Measurements from ENCODE around the gene MCM5.

Gene MCM5

GRCh38 chr22:35399678-35400500, at the start of gene MCM5:
Gene MCM5, plus strand, starts transcription at chr22:35400140. Its CDS starts 299 bp downstream, at chr22:35400439.
- Mint-ChIP-seq H3K4me3 (peak within 1 kb of the TSS; percentile 98 to 99 (median 99)), H3K36me3 (ENCODE audit: low read depth) (peaks cover 19% of the 10 kb centered on the region), H3K27me3 (ENCODE audit: low read depth) (no peaks in the 10 kb centered on the region), H3K4me1 (peaks cover 21% of the 10 kb centered on the region), H3K27ac (peak within 1 kb of the TSS; percentile 92 to 95 (median 94)), H3K9me3 (no peaks in the 10 kb centered on the region)
- TF ChIP-seq CTCF (IDR thresholded peaks at IDR 0.05; ENCODE audit: unreplicated experiment in 3 of 3), result no peak

- H3K9me3 Mint-ChIP-seq, result no peaks in the 10 kb centered on the region
- TF ChIP-seq CTCF (IDR thresholded peaks at IDR 0.05; ENCODE audit: unreplicated experiment in 3 of 3), result peak; percentile 94 to 97 (median 95)
- peaks cover 32% of the 10 kb centered on the region for H3K4me1 Mint-ChIP-seq
- peak overlapping the region; percentile 80 to 92 (median 92) for H3K27ac Mint-ChIP-seq
- no peaks in the 10 kb centered on the region for H3K36me3 Mint-ChIP-seq (ENCODE audit: low read depth)
- peak overlapping the region; percentile 85 to 92 (median 86) for H3K4me3 Mint-ChIP-seq
- H3K27me3 Mint-ChIP-seq (ENCODE audit: low read depth), result no peaks in the 10 kb centered on the region
These were observed 49.1 kb upstream of the MCM5 start for GRCh38 chr22:35350539-35351503.

DNA sequence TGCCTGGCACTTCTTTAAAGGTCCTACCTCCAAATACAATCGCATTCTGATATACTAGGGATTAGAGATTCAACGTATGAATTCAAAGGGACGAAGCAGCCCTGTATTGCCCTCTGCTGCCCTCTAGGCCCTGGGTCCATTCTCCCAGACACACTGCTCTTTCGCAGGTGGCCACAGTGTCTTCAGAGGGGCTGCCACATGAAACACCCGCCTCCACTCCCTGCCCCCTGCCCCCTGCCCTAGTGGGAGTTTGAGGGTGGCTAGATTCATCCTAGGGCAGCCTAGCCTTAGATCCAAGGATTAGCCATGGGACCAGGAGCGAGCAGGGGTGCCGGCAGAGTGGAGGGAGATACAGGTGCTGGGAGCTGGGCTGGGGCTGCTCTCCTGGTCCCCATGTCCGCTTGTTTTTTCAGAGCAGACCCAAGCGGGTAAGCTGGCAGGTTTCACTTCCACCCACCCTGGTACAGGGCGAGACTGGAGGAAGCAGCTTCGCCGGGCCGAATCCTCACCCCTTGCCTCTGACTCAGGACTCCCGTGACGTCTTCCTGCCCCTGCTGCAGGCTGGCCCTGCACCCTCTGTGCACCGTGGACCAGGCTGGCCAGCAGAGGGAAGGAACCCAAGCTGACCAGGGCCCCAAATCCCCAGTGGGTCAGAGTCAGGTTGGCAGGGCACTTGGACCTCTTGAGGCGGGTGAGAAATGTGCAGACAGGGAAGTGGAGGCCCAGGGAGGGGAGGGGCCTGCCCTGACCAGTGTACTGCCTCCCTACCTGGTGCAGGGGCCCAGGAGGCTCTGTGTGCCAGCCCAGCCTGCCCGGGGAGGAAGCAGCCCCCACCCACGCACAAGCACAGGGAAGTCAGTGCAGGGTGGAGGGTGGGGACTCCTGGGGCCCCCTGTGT, 47.5 kb upstream of the MCM5 start:
- Mint-ChIP-seq H3K27me3 (ENCODE audit: low read depth) (peaks cover 3% of the 10 kb centered on the region), H3K9me3 (no peaks in the 10 kb centered on the region), H3K27ac (no peak overlapping the region), H3K4me1 (peaks cover 34% of the 10 kb centered on the region), H3K36me3 (ENCODE audit: low read depth) (no peaks in the 10 kb centered on the region), H3K4me3 (peak overlapping the region; percentile 46 to 92 (median 85))
- TF ChIP-seq CTCF (IDR thresholded peaks at IDR 0.05; ENCODE audit: unreplicated experiment in 3 of 3), result no peak

DNA sequence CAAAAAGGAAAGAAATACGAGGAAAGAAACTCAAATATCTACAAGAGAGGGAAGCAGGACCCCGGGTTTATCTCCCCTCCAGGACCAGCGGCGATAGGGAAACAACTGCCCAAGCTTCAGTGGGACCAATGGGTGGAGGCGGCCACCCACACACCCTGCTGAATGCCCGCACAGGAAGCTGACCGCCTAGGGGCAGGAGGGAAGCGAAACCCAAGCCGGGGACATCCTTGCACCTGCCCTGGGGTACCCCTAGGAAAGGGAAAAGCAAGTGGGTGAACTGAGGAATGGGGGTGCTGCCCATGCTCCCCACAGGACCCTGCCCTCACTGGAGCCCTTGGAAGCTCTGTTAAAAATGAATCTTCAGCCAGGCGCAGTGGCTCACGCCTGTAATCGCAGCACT, 46.6 kb upstream of the MCM5 start:
- no peak for TF ChIP-seq CTCF (IDR thresholded peaks at IDR 0.05; ENCODE audit: unreplicated experiment in 3 of 3)
- Mint-ChIP-seq H3K4me1 (peaks cover 34% of the 10 kb centered on the region), H3K27me3 (ENCODE audit: low read depth) (peaks cover 4% of the 10 kb centered on the region), H3K4me3 (peak overlapping the region in 1 of 3 experiments; percentile 41), H3K9me3 (no peaks in the 10 kb centered on the region), H3K36me3 (ENCODE audit: low read depth) (no peaks in the 10 kb centered on the region), H3K27ac (no peak overlapping the region)

DNA sequence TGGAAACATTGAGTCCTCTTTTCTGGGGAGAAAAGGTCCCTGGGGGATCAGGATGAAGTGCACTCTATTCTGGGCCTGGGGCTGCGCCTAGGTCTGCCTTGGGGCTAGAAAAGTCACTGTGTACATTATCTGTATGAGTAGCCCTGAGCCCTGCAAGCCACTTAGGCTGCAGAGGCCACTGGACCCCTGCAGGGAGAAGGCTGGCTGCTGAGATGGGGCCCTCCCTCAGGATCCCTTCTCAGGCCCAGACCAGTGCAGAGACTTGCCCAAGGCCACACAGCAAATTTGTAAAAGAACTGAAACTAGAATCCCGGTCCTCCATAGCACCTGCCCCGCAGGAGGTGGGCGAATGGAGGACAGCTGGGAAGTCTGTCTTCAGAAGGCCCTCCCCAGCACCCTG, 45.9 kb upstream of the MCM5 start:
- no peak overlapping the region for H3K27ac Mint-ChIP-seq
- H3K9me3 Mint-ChIP-seq, result no peaks in the 10 kb centered on the region
- TF ChIP-seq CTCF (IDR thresholded peaks at IDR 0.05; ENCODE audit: unreplicated experiment in 3 of 3), result no peak
- H3K36me3 Mint-ChIP-seq (ENCODE audit: low read depth), result no peaks in the 10 kb centered on the region
- peaks cover 4% of the 10 kb centered on the region for H3K27me3 Mint-ChIP-seq (ENCODE audit: low read depth)
- peaks cover 34% of the 10 kb centered on the region for H3K4me1 Mint-ChIP-seq
- no peak overlapping the region for H3K4me3 Mint-ChIP-seq

Data from nephron (organoid).